Activated CD4-positive, alpha-beta T cell treated with anti-CD3 and anti-CD28 coated beads for 48 hours (primary cell): Measurements from ENCODE around the gene TMEM51.

Experiments
- DNase-seq: peaks from one replicate; pipeline ENCODE4 v3.0.0-alpha.2; 2020

Gene TMEM51

GRCh38 chr1:15222653-15223303 lies 69.2 kb downstream of the TMEM51 start:
- no peak for DNase-seq

DNA sequence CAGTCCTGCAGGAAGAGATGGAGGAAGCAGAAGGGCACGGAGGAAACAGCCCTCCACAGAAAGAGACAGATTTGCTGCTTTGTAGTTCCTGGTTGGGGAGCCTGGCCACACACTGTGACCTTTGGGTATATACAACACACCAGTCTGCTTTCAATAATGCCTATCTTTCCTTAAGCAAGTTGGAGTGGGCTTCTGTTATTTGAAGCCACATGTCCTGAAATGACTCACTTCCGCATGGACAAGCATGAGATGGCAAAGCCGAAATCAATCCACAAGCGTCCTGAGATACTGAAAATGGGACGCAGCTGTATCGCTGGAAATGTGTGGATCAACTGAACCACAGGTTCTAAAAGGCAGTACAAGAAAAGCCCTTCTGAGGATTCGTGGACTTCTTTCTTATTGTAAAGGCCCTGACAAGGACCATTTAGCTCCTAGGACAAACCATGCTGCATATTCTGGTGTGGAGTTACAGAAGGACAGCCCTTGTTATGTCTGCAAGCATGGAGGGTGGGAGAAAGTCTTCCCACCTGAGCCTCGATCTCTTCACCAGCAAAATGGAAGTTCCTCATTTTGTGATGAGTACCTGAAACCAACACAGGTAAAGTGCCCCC lies 70.8 kb downstream of the TMEM51 start:
- no peak for DNase-seq

GRCh38 chr1:15224974-15225373 lies 71.4 kb downstream of the TMEM51 start:
- DNase-seq, result no peak

- no peak for DNase-seq
Measured at GRCh38 chr1:15225461-15225860, 71.9 kb downstream of the TMEM51 start.

DNA sequence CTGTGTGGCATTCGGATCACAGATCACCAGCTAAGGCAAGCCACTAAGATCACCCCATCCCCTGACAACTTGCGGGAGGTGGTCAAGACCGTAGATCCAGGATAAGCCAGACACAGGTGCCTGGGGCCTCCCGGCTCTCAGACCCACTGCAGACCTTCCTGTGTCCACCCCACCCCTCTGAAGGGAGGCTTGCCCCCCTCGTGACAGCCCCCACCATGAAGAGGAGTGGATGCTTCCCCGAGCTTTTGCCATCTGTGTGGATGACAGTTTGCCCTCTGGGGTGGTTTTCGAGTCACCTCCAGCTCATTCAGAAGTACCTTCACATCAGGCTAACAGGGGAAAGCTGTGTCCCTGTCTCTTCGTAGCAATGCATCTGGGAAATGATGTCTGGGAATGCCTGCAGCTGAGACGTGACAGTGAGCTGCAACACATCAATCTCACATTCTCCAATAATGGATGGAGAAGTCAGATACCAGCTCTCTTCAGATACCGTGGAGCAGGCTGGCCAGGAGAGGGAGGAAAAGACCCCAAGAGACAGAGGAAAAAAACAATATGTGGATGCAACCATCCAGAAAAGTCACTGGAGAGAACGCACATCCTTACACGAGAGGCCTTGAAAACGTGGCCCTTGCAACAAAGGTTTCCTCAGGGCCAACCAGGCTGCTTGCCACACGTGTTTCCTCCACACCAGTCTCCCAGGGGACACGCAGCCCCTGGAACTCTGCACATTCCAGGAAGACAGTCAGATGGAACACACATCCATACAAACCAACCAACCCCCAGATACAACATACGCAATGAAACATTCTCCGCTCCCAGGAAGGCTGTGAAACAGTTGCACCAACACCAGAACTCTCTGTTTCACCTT lies 73.1 kb downstream of the TMEM51 start:
- DNase-seq, result no peak

- no peak for DNase-seq
Measured at GRCh38 chr1:15229707-15230131, 76.2 kb downstream of the TMEM51 start.

- DNase-seq, result peak; percentile 49
Measured at GRCh38 chr1:15231714-15232201, 78.2 kb downstream of the TMEM51 start.

DNA sequence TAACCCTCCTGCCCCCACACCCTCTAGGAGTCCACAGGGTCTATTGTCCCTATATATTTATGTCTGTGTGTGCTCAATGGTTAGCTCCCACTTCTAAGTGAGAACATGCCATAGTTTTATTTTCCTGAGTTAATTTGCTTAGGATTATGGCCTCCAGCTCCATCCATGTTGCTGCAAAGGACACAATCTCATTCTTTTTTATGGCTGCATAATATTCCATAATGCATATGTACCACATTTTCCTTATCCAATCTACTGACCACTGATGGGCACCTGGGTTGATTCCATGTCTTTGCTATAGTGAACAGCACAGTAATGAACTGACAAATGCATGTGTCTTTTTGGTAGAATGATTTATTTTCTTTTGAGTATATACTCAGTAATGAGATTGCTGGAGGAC lies 80.1 kb downstream of the TMEM51 start:
- DNase-seq, result no peak

DNA sequence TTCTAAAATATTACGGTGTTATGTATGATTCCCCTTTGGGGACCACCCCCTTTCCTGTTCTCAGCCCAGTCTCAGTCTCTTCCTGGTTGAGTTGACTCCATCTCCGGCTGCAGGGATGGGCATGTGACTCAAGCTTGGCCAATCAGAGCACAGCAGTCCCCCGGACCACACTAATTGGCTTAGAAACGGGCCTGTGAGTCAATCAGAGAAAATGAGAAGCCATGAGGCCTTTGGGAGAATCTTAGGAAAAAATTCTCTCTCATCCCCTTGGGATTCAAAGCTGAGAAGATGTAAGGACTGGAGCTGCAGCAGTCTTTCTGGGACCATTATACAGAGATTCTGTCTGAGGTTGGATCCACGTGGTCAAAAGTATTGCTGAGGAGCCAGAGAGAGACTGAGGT lies 82.8 kb downstream of the TMEM51 start:
- DNase-seq, result no peak

GRCh38 chr1:15236746-15237145 lies 83.2 kb downstream of the TMEM51 start:
- DNase-seq, result no peak

DNA sequence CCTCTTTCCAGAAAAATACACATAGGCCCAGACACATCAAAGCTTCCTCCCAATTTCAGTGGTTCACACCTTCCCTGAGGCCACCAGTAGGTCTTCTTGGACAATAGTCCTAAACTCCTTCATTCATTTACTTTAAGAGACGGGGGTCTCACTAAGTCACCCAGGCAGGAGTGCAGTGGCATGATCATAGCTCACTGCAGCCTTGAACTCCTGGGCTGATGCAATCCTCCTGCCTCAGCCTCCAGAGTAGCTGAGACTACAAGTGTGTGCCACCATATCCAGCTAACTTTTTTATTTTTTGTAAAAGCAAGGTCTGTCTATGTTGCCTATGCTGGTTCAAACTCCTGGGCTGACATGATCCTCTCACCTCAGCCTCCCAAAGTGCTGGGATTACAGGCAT lies 85.2 kb downstream of the TMEM51 start:
- DNase-seq, result no peak

DNA sequence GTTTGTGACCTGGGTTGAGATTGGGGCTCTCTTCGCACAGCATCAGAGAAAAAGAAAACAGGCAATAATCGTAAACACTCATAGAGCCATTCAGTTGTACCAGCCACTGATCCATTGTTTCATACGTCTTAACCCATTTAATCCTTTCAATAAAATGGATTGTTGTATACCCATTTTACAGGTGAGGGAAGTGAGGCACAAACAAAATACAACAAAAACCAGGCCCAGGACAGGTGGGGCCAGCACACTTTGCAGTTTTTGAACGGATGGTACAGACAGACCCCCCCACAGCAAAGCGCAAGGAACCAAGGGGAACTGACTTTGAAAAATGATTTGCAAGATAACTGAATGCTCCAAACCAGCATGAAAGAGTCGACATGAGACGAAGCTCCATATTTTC lies 89.2 kb downstream of the TMEM51 start:
- DNase-seq, result no peak

GRCh38 chr1:15243275-15244043 lies 89.9 kb downstream of the TMEM51 start:
- DNase-seq, result peak; percentile 16

- DNase-seq, result no peak
Measured at GRCh38 chr1:15244813-15245212, 91.3 kb downstream of the TMEM51 start.

- DNase-seq, result no peak
Measured at GRCh38 chr1:15245593-15246360, 92.2 kb downstream of the TMEM51 start.

DNA sequence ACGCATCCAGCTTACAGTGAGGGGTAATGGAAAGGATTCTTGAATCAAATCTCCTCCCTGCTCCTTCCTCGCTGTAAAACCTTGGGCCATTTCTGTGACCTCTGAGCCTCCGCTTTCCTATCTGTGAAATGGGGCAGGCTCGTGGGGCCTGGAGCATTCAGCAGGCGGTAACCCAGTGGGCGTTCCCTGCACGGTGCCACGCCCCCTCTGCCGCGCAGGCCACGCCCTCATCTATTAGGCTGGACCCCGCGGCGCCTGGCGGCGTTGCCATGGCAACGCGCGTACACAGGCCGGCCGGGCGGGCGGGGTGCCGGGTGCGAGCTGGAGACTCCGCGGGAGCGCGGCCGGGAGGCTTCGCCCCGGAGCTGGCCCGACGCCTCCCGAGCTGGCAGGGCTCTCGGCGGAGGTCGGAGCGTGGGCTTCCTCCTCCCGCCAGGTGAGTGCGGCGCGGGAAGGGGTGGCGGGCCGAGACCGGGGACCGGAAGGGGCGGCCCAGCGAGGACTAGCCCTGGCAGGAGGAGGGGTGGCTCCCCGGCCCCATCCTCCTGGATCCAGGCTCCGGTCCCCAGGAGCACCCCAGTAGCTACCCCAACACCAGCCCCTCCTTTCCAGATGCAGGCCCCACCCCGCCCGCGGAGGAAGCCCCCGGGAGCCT lies 93.5 kb downstream of the TMEM51 start, which contains the start of gene FHAD1:
Gene FHAD1, plus strand, starts transcription at position 264 of the 655 bp plus-strand sequence. CDS start 4,562 bp downstream, outside the sequence.
- peak; percentile 69 for DNase-seq

- no peak for DNase-seq
Measured at GRCh38 chr1:15248216-15248615, 94.7 kb downstream of the TMEM51 start.

DNA sequence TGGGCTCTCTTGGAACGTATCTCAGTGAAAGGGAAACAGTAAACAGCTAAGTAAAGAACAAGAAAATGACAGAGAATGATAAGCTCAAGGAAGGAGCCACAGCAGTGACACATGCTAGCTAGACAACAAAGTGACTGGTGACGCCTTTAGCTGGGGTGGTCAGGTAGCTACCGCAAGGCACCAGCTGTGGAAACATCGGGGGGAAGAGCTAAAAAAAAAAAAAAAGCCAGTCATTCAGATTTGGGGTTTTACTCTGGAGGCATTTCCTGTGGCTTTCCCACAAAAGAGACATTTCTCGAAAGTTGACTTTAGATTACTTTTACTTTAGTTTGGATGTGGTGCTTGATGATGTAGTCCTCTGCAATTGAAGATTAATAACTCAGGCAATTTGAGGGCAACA lies 95.5 kb downstream of the TMEM51 start:
- DNase-seq, result peak; percentile 79

- DNase-seq, result no peak
Measured at GRCh38 chr1:15251857-15252835, 98.6 kb downstream of the TMEM51 start.

DNA sequence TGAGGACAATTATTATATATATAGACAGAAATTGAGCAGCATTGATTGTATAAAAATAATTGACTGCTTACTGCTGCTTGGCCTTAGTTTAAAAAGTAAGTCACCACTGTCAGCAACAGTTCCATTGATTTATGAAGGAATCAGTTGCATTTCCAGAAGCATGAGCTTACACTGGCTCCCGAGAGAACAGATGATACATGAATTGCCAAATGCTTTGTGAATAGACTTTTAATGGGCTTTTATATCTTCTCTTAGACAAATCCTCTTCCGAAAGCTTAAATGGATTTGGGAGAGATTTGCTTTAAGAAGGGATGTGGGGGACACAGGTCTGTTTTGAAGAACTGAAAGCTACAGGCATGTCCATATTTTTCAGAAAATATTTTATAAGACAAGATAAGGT lies 101.0 kb downstream of the TMEM51 start:
- DNase-seq, result no peak
